MCF 10A (cell line): ENCODE results near the gene RNF217. TPM values are rescaled to one million over a fixed set of nuclear protein-coding genes. Genes with fewer than 3 reads are reported as not detected.

Experiments used
- BruUV-seq: library from RNA; stranded (reverse); fragments of 400-500 nt; replicated peaks from 2 replicates; lab custom pipeline; 2021; lab: Mats Ljungman, UMichigan
- CTCF ChIA-PET: fragments of 300-600 bp; sonication (Branson Sonifier 250); formaldehyde crosslinking; extraction: SDS; loops from one replicate; lab custom pipeline; 2021; ENCODE audit warnings: antibody characterized with exemption, inconsistent platforms; lab: Yijun Ruan, JAX
- POLR2A ChIA-PET: fragments of 300-600, 350-650 bp; sonication (Branson Sonifier 250); formaldehyde crosslinking; extraction: SDS; loops from one replicate; lab custom pipeline; 2020; ENCODE audit warnings: antibody characterized with exemption, inconsistent platforms; lab: Yijun Ruan, JAX
- DNase-seq: peaks from one replicate; pipeline ENCODE4 v3.0.0-alpha.2; 2018; ENCODE audit not compliant: unreplicated experiment
- H3K27ac Mint-ChIP-seq: one replicate; pipeline ENCODE4 v1.8.0; 2022; ENCODE audit warnings: mild to moderate bottlenecking, low read depth, mixed read lengths; ENCODE audit not compliant: unreplicated experiment
- H3K27me3 Mint-ChIP-seq: one replicate; pipeline ENCODE4 v1.8.0; 2022; ENCODE audit warnings: mixed read lengths; ENCODE audit not compliant: insufficient read depth, unreplicated experiment
- H3K36me3 Mint-ChIP-seq: one replicate; pipeline ENCODE4 v1.8.0; 2022; ENCODE audit warnings: mild to moderate bottlenecking, moderate library complexity, mixed read lengths; ENCODE audit not compliant: insufficient read depth, unreplicated experiment
- H3K4me1 Mint-ChIP-seq: one replicate; pipeline ENCODE4 v1.8.0; 2022; ENCODE audit warnings: mixed read lengths; ENCODE audit not compliant: insufficient read depth, unreplicated experiment
- H3K4me3 Mint-ChIP-seq: one replicate; pipeline ENCODE4 v1.8.0; 2022; ENCODE audit warnings: mild to moderate bottlenecking, moderate library complexity, mixed read lengths; ENCODE audit not compliant: unreplicated experiment
- H3K9me3 Mint-ChIP-seq: one replicate; pipeline ENCODE4 v1.8.0; 2022; ENCODE audit warnings: mixed read lengths; ENCODE audit not compliant: unreplicated experiment
- CTCF ChIP-seq: fragments of 200-600 bp; IDR thresholded peaks from one replicate; pipeline ENCODE4 v1.8.0; 2022; ENCODE audit warnings: antibody characterized with exemption, mild to moderate bottlenecking; ENCODE audit not compliant: unreplicated experiment
- intact Hi-C: fragments of 100-400 bp; cut with micrococcal nuclease; formaldehyde crosslinking; loops from 2 replicates; pipeline ENCODE4 v1.14.1; 2022
- total RNA-seq: library from RNA; stranded (reverse); gene quantifications from 2 replicates; pipeline ENCODE4 v1.2.3, GENCODE V29; 2022

Gene RNF217
- total RNA-seq, 1 experiment from 2014 or later, result 24.8 TPM

- H3K27me3 Mint-ChIP-seq, result no peaks in the 10 kb centered on the region
- no TSS peak for BruUV-seq
- POLR2A ChIA-PET, result interaction anchor here (0.6 to 1.0 kb wide), 4 partner anchors 22 to 97 kb away, joined by 3 to 4 read pairs (median 3); no protein-coding TSS in a partner anchor
- peaks cover 27% of the 10 kb centered on the region for H3K36me3 Mint-ChIP-seq
- peak; percentile 56 for DNase-seq
- CTCF ChIA-PET, result interaction anchor here (0.6 to 2.2 kb wide), 2 partner anchors 49 to 144 kb away, joined by 3 to 8 read pairs; no protein-coding TSS in a partner anchor
- peaks cover 9% of the 10 kb centered on the region for H3K9me3 Mint-ChIP-seq
- H3K4me3 Mint-ChIP-seq, result no peak overlapping the region
- peaks cover 26% of the 10 kb centered on the region for H3K4me1 Mint-ChIP-seq
- H3K27ac Mint-ChIP-seq, result no peak overlapping the region
- intact Hi-C loops, result no loop called here
- no peak for TF ChIP-seq CTCF
Measured at GRCh38 chr6:124970243-124970642, 8.0 kb downstream of the RNF217 start.

GRCh38 chr6:124970763-124971162 lies 8.5 kb downstream of the RNF217 start:
- TF ChIP-seq CTCF, result no peak
- Mint-ChIP-seq H3K9me3 (peaks cover 9% of the 10 kb centered on the region), H3K27me3 (no peaks in the 10 kb centered on the region), H3K4me3 (no peak overlapping the region), H3K27ac (no peak overlapping the region), H3K4me1 (peaks cover 22% of the 10 kb centered on the region), H3K36me3 (peaks cover 27% of the 10 kb centered on the region)
- ChIA-PET POLR2A (interaction anchor here (0.6 to 1.0 kb wide), 4 partner anchors 23 to 97 kb away, joined by 3 to 4 read pairs (median 3); no protein-coding TSS in a partner anchor), CTCF (interaction anchor here (0.6 to 0.7 kb wide), 2 partner anchors 25 to 49 kb away, joined by 3 read pairs; no protein-coding TSS in a partner anchor)
- no peak for DNase-seq
- BruUV-seq, result no TSS peak
- intact Hi-C loops, result no loop called here

- DNase-seq, result no peak
- H3K9me3 Mint-ChIP-seq, result peaks cover 13% of the 10 kb centered on the region
- no TSS peak for BruUV-seq
- POLR2A ChIA-PET, result interaction anchor here (0.8 to 4.0 kb wide), 4 partner anchors 9 to 78 kb away, joined by 3 to 26 read pairs (median 4); partner anchors contain the start of gene RNF217
- CTCF ChIA-PET, result interaction anchor here (1.3 to 2.1 kb wide), 3 partner anchors 11 to 140 kb away, joined by 4 to 6 read pairs (median 5); partner anchors contain the start of gene RNF217
- no peaks in the 10 kb centered on the region for H3K27me3 Mint-ChIP-seq
- intact Hi-C loops, result no loop called here
- TF ChIP-seq CTCF, result no peak
- H3K4me3 Mint-ChIP-seq, result no peak overlapping the region
- peaks cover 13% of the 10 kb centered on the region for H3K4me1 Mint-ChIP-seq
- H3K36me3 Mint-ChIP-seq, result peaks cover 28% of the 10 kb centered on the region
- no peak overlapping the region for H3K27ac Mint-ChIP-seq
Measured at GRCh38 chr6:124973780-124974179, 11.5 kb downstream of the RNF217 start.

- Mint-ChIP-seq H3K36me3 (peaks cover 28% of the 10 kb centered on the region), H3K27me3 (no peaks in the 10 kb centered on the region), H3K4me3 (no peak overlapping the region), H3K4me1 (peaks cover 21% of the 10 kb centered on the region), H3K9me3 (peaks cover 21% of the 10 kb centered on the region), H3K27ac (no peak overlapping the region)
- ChIA-PET CTCF (interaction anchor here (0.6 to 1.8 kb wide), 6 partner anchors 12 to 803 kb away, joined by 3 to 5 read pairs (median 4); partner anchors contain the start of gene RNF217), POLR2A (interaction anchor here (0.6 to 4.0 kb wide), 7 partner anchors 8 to 973 kb away, joined by 3 to 26 read pairs (median 3); partner anchors contain the start of gene RNF217)
- TF ChIP-seq CTCF, result no peak
- BruUV-seq, result no TSS peak
- intact Hi-C loops, result no loop called here
- DNase-seq, result no peak
Measured at GRCh38 chr6:124974771-124975377, 12.6 kb downstream of the RNF217 start.
